IMR-90 (cell line): ENCODE data around the gene COA3. TPM values are rescaled to one million over a fixed set of nuclear protein-coding genes. Genes with fewer than 3 reads are reported as not detected.
A peak's percentile ranks its signal among the peaks of the same experiment; 100 is the strongest.

Experiments used
- ATAC-seq: fragments of 200-7000 bp; cut with Tn5 transposase; 2 replicates; pipeline ENCODE4 v1.9.1; 2020; ENCODE audit warnings: low read depth, mild to moderate bottlenecking, moderate library complexity
- BruUV-seq: library from RNA; stranded (reverse); fragments of 400-500 nt; replicated peaks from 2 replicates; lab custom pipeline; 2021; lab: Mats Ljungman, UMichigan
- CTCF ChIA-PET: fragments of 300-600 bp; formaldehyde crosslinking; extraction: SDS; loops from one replicate; lab custom pipeline; 2021; ENCODE audit warnings: antibody characterized with exemption; lab: Yijun Ruan, JAX
- POLR2A ChIA-PET: fragments of 300-600 bp; sonication (Branson Sonifier 250); formaldehyde crosslinking; loops from one replicate; lab custom pipeline; 2022; ENCODE audit warnings: antibody characterized with exemption; ENCODE audit not compliant: unreplicated experiment; lab: Charles Lee
- DNase-seq: peaks from one replicate; pipeline ENCODE4 v3.0.0; 2013
- H2AFZ ChIP-seq: replicated peaks from 2 replicates; pipeline ENCODE3; 2013; ENCODE audit warnings: low read length, mild to moderate bottlenecking; ENCODE audit not compliant: poor library complexity
- H2AK5ac ChIP-seq: 2 replicates; pipeline ENCODE4 v1.6.1; 2013; ENCODE audit warnings: low read depth, low read length, inconsistent platforms
- H2AK9ac ChIP-seq: replicated peaks from 2 replicates; pipeline ENCODE3; 2013; ENCODE audit warnings: mild to moderate bottlenecking, low read depth, low read length, moderate library complexity; ENCODE audit not compliant: poor library complexity
- H2BK120ac ChIP-seq: 2 replicates; pipeline ENCODE4 v1.6.1; 2013; ENCODE audit warnings: low read depth, low read length, inconsistent platforms
- H2BK15ac ChIP-seq: 3 replicates; pipeline ENCODE4 v1.6.1; 2013; ENCODE audit warnings: low read depth, low read length, inconsistent platforms
- H2BK20ac ChIP-seq: 2 replicates; pipeline ENCODE4 v1.6.1; 2013; ENCODE audit warnings: low read depth, mild to moderate bottlenecking, inconsistent platforms, low read length, moderate library complexity
- H2BK5ac ChIP-seq: 2 replicates; pipeline ENCODE4 v1.6.1; 2013; ENCODE audit warnings: mild to moderate bottlenecking, low read depth, low read length, inconsistent platforms; ENCODE audit not compliant: poor library complexity, severe bottlenecking
- H3K14ac ChIP-seq: replicated peaks from 2 replicates; pipeline ENCODE4 v1.6.1; 2013; ENCODE audit warnings: low read depth, low read length, inconsistent platforms
- H3K18ac ChIP-seq: 2 replicates; pipeline ENCODE4 v1.6.1; 2013; ENCODE audit warnings: low read depth, low read length, control low read depth
- H3K23ac ChIP-seq: 2 replicates; pipeline ENCODE4 v1.6.1; 2013; ENCODE audit warnings: low read depth, low read length, inconsistent platforms
- H3K27ac ChIP-seq: 2 replicates; pipeline ENCODE4 v1.5.1; 2013; ENCODE audit warnings: mild to moderate bottlenecking, control low read depth, low read length; ENCODE audit not compliant: insufficient read depth
- H3K27me3 ChIP-seq: 2 replicates; pipeline ENCODE4 v1.6.1; 2013; ENCODE audit warnings: low read length; ENCODE audit not compliant: control insufficient read depth, insufficient read depth
- H3K36me3 ChIP-seq: 2 replicates; pipeline ENCODE4 v1.6.1; 2013; ENCODE audit warnings: low read length, mixed read lengths; ENCODE audit not compliant: control insufficient read depth, insufficient read depth
- H3K4ac ChIP-seq: 2 replicates; pipeline ENCODE4 v1.6.1; 2013; ENCODE audit warnings: low read depth, low read length, inconsistent platforms
- H3K4me1 ChIP-seq: 2 replicates; pipeline ENCODE4 v1.6.1; 2013; ENCODE audit warnings: low read length, mixed read lengths; ENCODE audit not compliant: control insufficient read depth, insufficient read depth
- H3K4me2 ChIP-seq: 2 replicates; pipeline ENCODE4 v1.6.1; 2013; ENCODE audit warnings: low read depth, mild to moderate bottlenecking, control low read depth, low read length, moderate library complexity
- H3K4me3 ChIP-seq: 2 replicates; pipeline ENCODE4 v1.5.1; 2013; ENCODE audit warnings: low read depth, mild to moderate bottlenecking, control low read depth, low read length, moderate library complexity; ENCODE audit not compliant: insufficient read depth
- H3K56ac ChIP-seq: 2 replicates; pipeline ENCODE4 v1.6.1; 2013; ENCODE audit warnings: low read length, inconsistent platforms; ENCODE audit not compliant: insufficient read depth; ENCODE audit errors: extremely low read depth
- H3K79me1 ChIP-seq, 2 experiments: 2 replicates each; pipeline ENCODE4 v1.6.1; 2013; ENCODE audit warnings: low read length in 2 of 2, inconsistent platforms in 1 of 2, low read depth in 1 of 2
- H3K9ac ChIP-seq: 2 replicates; pipeline ENCODE4 v1.6.1; 2013; ENCODE audit warnings: low read depth, low read length, control low read depth
- H3K9me1 ChIP-seq: 2 replicates; pipeline ENCODE4 v1.6.1; 2013; ENCODE audit warnings: low read length, inconsistent platforms; ENCODE audit not compliant: insufficient read depth
- H3K9me3 ChIP-seq: 2 replicates; pipeline ENCODE4 v1.6.1; 2013; ENCODE audit warnings: low read length; ENCODE audit not compliant: control insufficient read depth, insufficient read depth
- H4K20me1 ChIP-seq: 2 replicates; pipeline ENCODE4 v1.6.1; 2013; ENCODE audit warnings: low read length, inconsistent platforms; ENCODE audit not compliant: insufficient read depth
- H4K5ac ChIP-seq: 2 replicates; pipeline ENCODE4 v1.6.1; 2013; ENCODE audit warnings: mild to moderate bottlenecking, low read depth, low read length, control low read depth
- H4K8ac ChIP-seq, 2 experiments: 2 replicates each; pipeline ENCODE4 v1.6.1; 2013; ENCODE audit warnings: low read depth in 2 of 2, low read length in 2 of 2, control low read depth in 1 of 2, inconsistent platforms in 1 of 2
- H4K91ac ChIP-seq: 2 replicates; pipeline ENCODE4 v1.6.1; 2013; ENCODE audit warnings: low read depth, low read length, inconsistent platforms; ENCODE audit not compliant: insufficient read depth
- BHLHE40 ChIP-seq: fragments of 150-350 bp; IDR thresholded peaks from 2 replicates; pipeline ENCODE4 v1.6.1; 2016; ENCODE audit warnings: mild to moderate bottlenecking, low read depth, low read length
- CHD1 ChIP-seq: IDR thresholded peaks from 2 replicates; pipeline ENCODE4 v1.6.1; 2012; ENCODE audit warnings: low read depth, low read length, improper control_type of control experiment
- MAFK ChIP-seq: IDR thresholded peaks from 2 replicates; pipeline ENCODE4 v1.6.1; 2012; ENCODE audit warnings: low read depth, low read length, improper control_type of control experiment
- MAZ ChIP-seq: IDR thresholded peaks from 2 replicates; pipeline ENCODE4 v1.6.1; 2012; ENCODE audit warnings: low read depth, mild to moderate bottlenecking, low read length, improper control_type of control experiment, moderate library complexity, borderline replicate concordance
- RAD21 ChIP-seq: IDR thresholded peaks from 2 replicates; pipeline ENCODE4 v1.6.1; 2012; ENCODE audit warnings: low read length, improper control_type of control experiment
- WGBS, 2 experiments: methylation state at CpG; one replicate each; pipeline versions ENCODE4 v1.1.5 to v1.1.7; 2013; ENCODE audit warnings: missing lambda C conversion rate in 2 of 2; ENCODE audit not compliant: insufficient read length in 1 of 2; ENCODE audit errors: extremely low coverage in 2 of 2; 5-methylcytosine and 5-hydroxymethylcytosine counted together
- dilution Hi-C: fragments of 300-500 bp; cut with HindIII; formaldehyde crosslinking; loops from one replicate; pipeline ENCODE4 v1.14.3; 2018; ENCODE audit warnings: low sequenced_read_pairs; ENCODE audit not compliant: unreplicated experiment
- in situ Hi-C: fragments of 300-500 bp; cut with MboI; formaldehyde crosslinking; loops from 3 replicates; pipeline ENCODE4 v1.14.3; 2019; ENCODE audit warnings: low sequenced_read_pairs, inconsistent platforms, mixed read lengths
- intact Hi-C: fragments of 100-400 bp; cut with micrococcal nuclease; formaldehyde crosslinking; loops from 2 replicates; pipeline ENCODE4 v1.10.0; 2022
- polyA plus RNA-seq, 3 experiments: library from polyadenylated mRNA; depleted of rRNA; stranded (reverse); fragments of >200 nt; gene quantifications; 2 replicates each; pipeline ENCODE4 v1.2.3, GENCODE V29; 2012; ENCODE audit warnings: low replicate concordance in 1 of 3
- total RNA-seq: library from RNA; depleted of rRNA; stranded (reverse); fragments of >200 nt; gene quantifications from 2 replicates; pipeline ENCODE4 v1.2.3, GENCODE V29; 2012

The COA3 gene
- total and polyA plus RNA-seq, 2 of the 4 experiments (the other 2 are of a cell fraction), result 66.8 to 78.1 TPM

GRCh38 chr17:42779936-42780850 lies 18.3 kb downstream of the COA3 start, which contains the start of gene WNK4:
WNK4 (plus strand) TSS chr17:42780610; CDS start chr17:42780699, 89 bp downstream.
- H3K79me1 ChIP-seq, result peaks cover 3 to 58% of the 10 kb centered on the region in 2 experiments
- H2AK5ac ChIP-seq, result peak within 1 kb of the TSS; percentile 98
- H3K23ac ChIP-seq, result peak within 1 kb of the TSS; percentile 96
- peak within 1 kb of the TSS; percentile 84 for H3K14ac ChIP-seq
- peaks cover 25% of the 10 kb centered on the region for H3K36me3 ChIP-seq
- peak within 1 kb of the TSS; percentile 70 for H4K91ac ChIP-seq
- ATAC-seq, result peak; percentile 82
- peak within 1 kb of the TSS; percentile 99 for H2AK9ac ChIP-seq
- H3K27ac ChIP-seq, result peak within 1 kb of the TSS; percentile 41; the same call in 1 of the 2 replicates
- peak within 1 kb of the TSS; percentile 93 for H2BK120ac ChIP-seq
- TF ChIP-seq MAFK (no peak), CHD1 (no peak), MAZ (peak; percentile 30; the same call in 1 of the 2 replicates), BHLHE40 (no peak), RAD21 (no peak)
- peak within 1 kb of the TSS; percentile 37 for H2BK5ac ChIP-seq
- H2BK20ac ChIP-seq, result peak within 1 kb of the TSS; percentile 37; the same call in 1 of the 2 replicates
- BruUV-seq, result no TSS peak
- ChIA-PET CTCF (interaction anchor here (0.7 kb wide), 1 partner anchor 53 kb away, joined by 3 read pairs; the partner anchor contains the start of gene PSME3), POLR2A (no interaction called here)
- dilution Hi-C loops (no loop called here), in situ Hi-C loops (no loop called here), intact Hi-C loops (no loop called here)
- peak within 1 kb of the TSS; percentile 52; the same call in 1 of the 3 replicates for H2BK15ac ChIP-seq
- H3K4me3 ChIP-seq, result peak within 1 kb of the TSS; percentile 76
- no peak within 1 kb of the TSS for H3K18ac ChIP-seq
- peaks cover 26% of the 10 kb centered on the region for H3K4me1 ChIP-seq
- peak within 1 kb of the TSS; percentile 87 for H3K4me2 ChIP-seq
- peak within 1 kb of the TSS; percentile 93 for H2AFZ ChIP-seq
- no peaks in the 10 kb centered on the region for H3K27me3 ChIP-seq
- peak within 1 kb of the TSS; percentile 2; the same call in 1 of the 2 replicates for H4K5ac ChIP-seq
- WGBS, 2 experiments, result 1% methylated on average over 18 of the region's 65 CpGs; no CpG with 5 or more reads in 1 of the 2 experiments
- DNase-seq, result no peak
- H3K9me3 ChIP-seq, result no peaks in the 10 kb centered on the region
- peak within 1 kb of the TSS; percentile 72 to 79 for H4K8ac ChIP-seq
- H3K4ac ChIP-seq, result peak within 1 kb of the TSS; percentile 81
- H3K9me1 ChIP-seq, result peaks cover 34% of the 10 kb centered on the region
- H3K56ac ChIP-seq, result no peak within 1 kb of the TSS
- no peaks in the 10 kb centered on the region for H4K20me1 ChIP-seq
- peak within 1 kb of the TSS; percentile 71 for H3K9ac ChIP-seq
